SH-SY5Y (cell line): ENCODE measurements around the gene HLCS.

Experiments used
- GATA2 ChIP-seq: IDR thresholded peaks from 2 replicates; pipeline ENCODE4 v1.6.1; 2011; ENCODE audit warnings: mild to moderate bottlenecking, low read depth, low read length
- GATA3 ChIP-seq: IDR thresholded peaks from 2 replicates; pipeline ENCODE4 v1.6.1; 2011; ENCODE audit warnings: low read depth, mild to moderate bottlenecking, low read length, moderate library complexity

GRCh38 chr21:36902331-36902730, 64.1 kb downstream of the HLCS start:
- TF ChIP-seq GATA3 (no peak), GATA2 (no peak)
